HepG2 (cell line): Measurements from ENCODE around the gene NUBP1. TPM values are rescaled to one million over a fixed set of nuclear protein-coding genes. Genes with fewer than 3 reads are reported as not detected.
A peak's percentile ranks its signal among the peaks of the same experiment; 100 is the strongest.

Experiments used
- ATF7 ChIP-seq, 2 experiments: fragments of 450-650 bp in 1 of 2; sonication (generic) in 1 of 2; formaldehyde crosslinking in 1 of 2; IDR thresholded peaks; 2 replicates each; pipeline versions ENCODE4 v1.4.0 to v1.6.1; 2016 to 2020; ENCODE audit warnings: antibody characterized with exemption in 1 of 2, mild to moderate bottlenecking in 1 of 2, missing genetic modification reagents in 1 of 2
- EHMT2 ChIP-seq: fragments of 200-600 bp; sonication (generic); IDR thresholded peaks from 2 replicates; pipeline ENCODE4 v1.7.0; 2017; ENCODE audit warnings: antibody characterized with exemption, low read depth, low read length, borderline replicate concordance
- FOXP1 ChIP-seq, 2 experiments: fragments of 450-650 bp in 1 of 2; IDR thresholded peaks; 2 replicates each; pipeline ENCODE4 v1.6.1; 2017 to 2018; ENCODE audit warnings: antibody characterized with exemption in 1 of 2
- HIVEP1 ChIP-seq: sonication (generic); formaldehyde crosslinking; IDR thresholded peaks from 2 replicates; pipeline ENCODE4 v1.4.0; 2020; ENCODE audit warnings: mild to moderate bottlenecking, missing genetic modification reagents
- KDM4B ChIP-seq: sonication (generic); formaldehyde crosslinking; IDR thresholded peaks from 2 replicates; pipeline ENCODE4 v1.4.0; 2020; ENCODE audit warnings: missing genetic modification reagents
- KLF12 ChIP-seq: sonication (generic); formaldehyde crosslinking; IDR thresholded peaks from 2 replicates; pipeline ENCODE4 v1.4.0; 2020; ENCODE audit warnings: missing genetic modification reagents, borderline replicate concordance
- MAFK ChIP-seq, 2 experiments: IDR thresholded peaks in 1 of 2; conservative IDR thresholded peaks in 1 of 2; 2 replicates each; pipeline ENCODE4 v1.6.1; 2011; ENCODE audit warnings: improper control_type of control experiment in 2 of 2, low read length in 2 of 2
- MYNN ChIP-seq: sonication (generic); formaldehyde crosslinking; IDR thresholded peaks from 2 replicates; pipeline ENCODE4 v1.4.0; 2020; ENCODE audit warnings: mild to moderate bottlenecking, low read depth, missing genetic modification reagents
- NRL ChIP-seq: sonication (generic); formaldehyde crosslinking; IDR thresholded peaks from 2 replicates; pipeline ENCODE4 v1.5.0; 2020; ENCODE audit warnings: missing genetic modification reagents, mild to moderate bottlenecking, moderate library complexity, borderline replicate concordance
- SIN3B ChIP-seq: fragments of 150-350 bp; IDR thresholded peaks from 2 replicates; pipeline ENCODE4 v1.6.1; 2014; ENCODE audit warnings: low read length
- SMAD3 ChIP-seq: sonication (generic); formaldehyde crosslinking; IDR thresholded peaks from 2 replicates; pipeline ENCODE4 v1.4.0; 2020; ENCODE audit warnings: missing genetic modification reagents
- SMARCC2 ChIP-seq: fragments of 450-650 bp; IDR thresholded peaks from 2 replicates; pipeline ENCODE4 v1.6.1; 2017; ENCODE audit warnings: antibody characterized with exemption, mild to moderate bottlenecking
- SP1 ChIP-seq, 2 experiments: fragments of 450-650 bp in 1 of 2; sonication (generic) in 1 of 2; formaldehyde crosslinking in 1 of 2; IDR thresholded peaks; 2 replicates each; pipeline versions ENCODE4 v1.4.0 to v1.6.1; 2016 to 2020; ENCODE audit warnings: missing genetic modification reagents in 1 of 2
- ZBTB20 ChIP-seq: sonication (generic); formaldehyde crosslinking; IDR thresholded peaks from 2 replicates; pipeline ENCODE4 v1.8.1; 2023; ENCODE audit warnings: missing genetic modification reagents, low read depth, mild to moderate bottlenecking, borderline replicate concordance
- ZFP36L1 ChIP-seq: sonication (generic); formaldehyde crosslinking; IDR thresholded peaks from 2 replicates; pipeline ENCODE4 v1.8.0; 2022; ENCODE audit warnings: mild to moderate bottlenecking, missing genetic modification reagents, moderate library complexity
- ZFP82 ChIP-seq: sonication (generic); formaldehyde crosslinking; IDR thresholded peaks from 2 replicates; pipeline ENCODE4 v1.5.1; 2020; ENCODE audit warnings: mild to moderate bottlenecking, missing genetic modification reagents, borderline replicate concordance
- ZGPAT ChIP-seq: IDR thresholded peaks from 2 replicates; pipeline ENCODE4 v1.6.1; 2016; ENCODE audit warnings: mild to moderate bottlenecking
- ZNF124 ChIP-seq: sonication (generic); formaldehyde crosslinking; IDR thresholded peaks from 2 replicates; pipeline ENCODE4 v1.4.0; 2020; ENCODE audit warnings: missing genetic modification reagents
- ZNF275 ChIP-seq: sonication (generic); formaldehyde crosslinking; IDR thresholded peaks from 2 replicates; pipeline ENCODE4 v1.8.0; 2022; ENCODE audit warnings: missing genetic modification reagents, mild to moderate bottlenecking, inconsistent platforms, borderline replicate concordance
- ZNF709 ChIP-seq: sonication (generic); formaldehyde crosslinking; IDR thresholded peaks from 2 replicates; pipeline ENCODE4 v1.5.0; 2020; ENCODE audit warnings: mild to moderate bottlenecking, missing genetic modification reagents
- polyA plus RNA-seq, 8 experiments: library from polyadenylated mRNA; depleted of rRNA in 3 of 8; stranded (reverse) in 7 of 8; unstranded in 1 of 8; fragments of >200 nt; fragmentation: Illumina TruSeq in 4 of 8; extraction: Trizol in 4 of 8; gene quantifications; 2 replicates each; pipeline versions ENCODE4 v1.2.1 to v1.2.3, GENCODE V29; 2011 to 2016; ENCODE audit warnings: low read depth in 4 of 8, missing spikeins in 1 of 8, mixed read lengths in 1 of 8; ENCODE audit not compliant: insufficient read depth in 1 of 8
- total RNA-seq, 5 experiments: library from RNA; depleted of rRNA; stranded (reverse); fragments of >200 nt; fragmentation: Illumina TruSeq; extraction: Trizol; gene quantifications; 2 replicates each; pipeline ENCODE4 v1.2.3, GENCODE V29; 2016; ENCODE audit warnings: low read depth in 1 of 5
- TF ChIP-seq, protein P1 (sequence below): sonication (generic); formaldehyde crosslinking; IDR thresholded peaks from 2 replicates; pipeline ENCODE4 v1.4.0; 2020; ENCODE audit warnings: missing genetic modification reagents
- TF ChIP-seq, protein P2 (sequence below): sonication (generic); formaldehyde crosslinking; IDR thresholded peaks from 2 replicates; pipeline ENCODE4 v1.8.1; 2023; ENCODE audit warnings: mild to moderate bottlenecking, inconsistent platforms, moderate library complexity, missing genetic modification reagents, borderline replicate concordance

Gene NUBP1
- total and polyA plus RNA-seq, 2 of the 13 experiments (the other 11 are each of a cell fraction or from before 2014, with no cell fraction given): 53.5 to 70.4 TPM

DNA sequence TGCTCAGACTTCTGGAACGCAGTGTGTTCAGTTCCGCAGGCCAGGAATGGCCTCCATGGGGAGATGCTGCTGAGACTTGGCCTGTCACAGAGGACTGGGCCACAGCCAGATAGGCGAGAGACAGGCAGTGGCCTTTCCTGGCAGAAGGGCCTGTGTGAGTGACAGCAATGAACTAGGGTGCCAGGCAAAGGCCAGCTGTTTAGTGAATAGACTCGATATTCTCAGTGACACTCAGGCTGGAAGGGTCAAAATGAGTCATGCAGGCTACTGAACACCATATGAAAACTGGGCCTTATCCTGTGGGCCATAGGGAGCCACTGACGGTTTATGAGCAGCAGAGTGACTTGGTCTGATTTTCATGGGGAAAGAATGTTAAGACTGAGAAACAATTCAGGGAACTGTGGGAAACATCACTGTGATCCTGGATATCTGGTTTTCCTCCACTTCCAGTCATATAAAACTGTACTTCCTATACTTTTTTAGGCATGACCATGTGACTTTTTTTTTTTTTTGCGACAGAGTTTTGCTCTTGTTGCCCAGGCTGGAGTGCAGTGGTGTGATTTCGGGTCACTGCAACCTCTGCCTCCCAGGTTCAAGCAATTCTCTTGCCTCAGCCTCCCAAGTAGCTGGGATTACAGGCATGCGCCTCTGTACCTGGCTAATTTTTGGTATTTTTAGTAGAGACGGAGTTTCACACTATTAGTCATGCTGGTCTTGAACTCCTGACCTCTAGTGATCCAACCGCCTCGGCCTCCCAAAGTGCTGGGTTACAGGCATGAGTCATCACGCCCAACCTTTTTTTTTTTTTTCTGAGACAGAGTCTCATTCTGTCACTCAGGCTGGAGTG, 5.2 kb upstream of the NUBP1 start (continued):
- TF ChIP-seq ZBTB20 (no peak), KLF12 (CRISPR knock-in tag) (no peak), EHMT2 (no peak), ATF7 (IDR thresholded peaks at IDR 0.05) (peak; percentile 36; the same call in 1 of the 2 replicates), ATF7 (CRISPR knock-in tag; IDR thresholded peaks at IDR 0.05) (0 out of 2 replicates have a peak, but pooled peaks have one; percentile 37), SMAD3 (CRISPR knock-in tag) (no peak), ZFP82 (no peak), ZFP36L1 (CRISPR knock-in tag) (no peak), SP1 (IDR thresholded peaks at IDR 0.05) (no peak), SP1 (CRISPR knock-in tag; IDR thresholded peaks at IDR 0.05) (no peak; the same call in 1 of the 2 replicates), ZNF709 (CRISPR knock-in tag) (no peak), SMARCC2 (no peak), MAFK (conservative IDR thresholded peaks at IDR 0.05 in 1 of 2, IDR thresholded peaks at IDR 0.05 in 1 of 2; ENCODE audit: low read length in 2 of 2) (no peak), SIN3B (no peak), NRL (CRISPR knock-in tag) (no peak), HIVEP1 (CRISPR knock-in tag) (no peak; the same call in 1 of the 2 replicates), MYNN (CRISPR knock-in tag) (no peak), ZNF124 (CRISPR knock-in tag) (no peak), ZNF275 (CRISPR knock-in tag) (no peak), KDM4B (CRISPR knock-in tag) (no peak), FOXP1 (IDR thresholded peaks at IDR 0.05) (no peak), FOXP1 (CRISPR knock-in tag; IDR thresholded peaks at IDR 0.05) (0 out of 2 replicates have a peak, but pooled peaks have one; percentile 26), ZGPAT (CRISPR knock-in tag) (peak; percentile 71; the same call in 1 of the 2 replicates)
- TF ChIP-seq, protein P1, sequence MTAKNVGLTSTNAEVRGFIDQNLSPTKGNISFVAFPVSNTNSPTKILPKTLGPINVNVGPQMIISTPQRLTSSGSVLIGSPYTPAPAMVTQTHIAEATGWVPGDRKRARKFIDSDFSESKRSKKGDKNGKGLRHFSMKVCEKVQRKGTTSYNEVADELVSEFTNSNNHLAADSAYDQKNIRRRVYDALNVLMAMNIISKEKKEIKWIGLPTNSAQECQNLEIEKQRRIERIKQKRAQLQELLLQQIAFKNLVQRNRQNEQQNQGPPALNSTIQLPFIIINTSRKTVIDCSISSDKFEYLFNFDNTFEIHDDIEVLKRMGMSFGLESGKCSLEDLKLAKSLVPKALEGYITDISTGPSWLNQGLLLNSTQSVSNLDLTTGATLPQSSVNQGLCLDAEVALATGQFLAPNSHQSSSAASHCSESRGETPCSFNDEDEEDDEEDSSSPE (CRISPR knock-in tag): no peak
- TF ChIP-seq, protein P2, sequence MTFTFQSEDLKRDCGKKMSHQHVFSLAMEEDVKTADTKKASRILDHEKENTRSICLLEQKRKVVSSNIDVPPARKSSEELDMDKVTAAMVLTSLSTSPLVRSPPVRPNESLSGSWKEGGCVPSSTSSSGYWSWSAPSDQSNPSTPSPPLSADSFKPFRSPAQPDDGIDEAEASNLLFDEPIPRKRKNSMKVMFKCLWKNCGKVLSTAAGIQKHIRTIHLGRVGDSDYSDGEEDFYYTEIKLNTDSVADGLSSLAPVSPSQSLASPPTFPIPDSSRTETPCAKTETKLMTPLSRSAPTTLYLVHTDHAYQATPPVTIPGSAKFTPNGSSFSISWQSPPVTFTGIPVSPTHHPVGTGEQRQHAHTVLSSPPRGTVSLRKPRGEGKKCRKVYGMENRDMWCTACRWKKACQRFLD (CRISPR knock-in tag): 0 out of 2 replicates have a peak, but pooled peaks have one; percentile 24
